Limb (tissue), 2 donors: ENCODE measurements around the gene AFF2.
"Not testable (repeated sequence)": the region's sequence is repeated elsewhere in the genome, so short reads cannot be mapped to it uniquely, and the experiment has no call there.

Experiments used
- DNase-seq, 2 donors: peaks; one replicate each; pipeline ENCODE4 v3.0.0-alpha.2; 2016; ENCODE audit errors: extremely low spot score in 2 of 2

The AFF2 gene

GRCh38 chrX:148633218-148633908, 132.9 kb downstream of the AFF2 start:
- no peak for DNase-seq

GRCh38 chrX:148634591-148634990, 134.2 kb downstream of the AFF2 start:
- no peak for DNase-seq

GRCh38 chrX:148643460-148643859, 143.0 kb downstream of the AFF2 start:
- no peak for DNase-seq

GRCh38 chrX:148647651-148648050, 147.2 kb downstream of the AFF2 start:
- DNase-seq = no peak

GRCh38 chrX:148649145-148649795, 148.9 kb downstream of the AFF2 start:
- no peak for DNase-seq

GRCh38 chrX:148658115-148658730, 157.8 kb downstream of the AFF2 start:
- DNase-seq = no peak

GRCh38 chrX:148659481-148659880, 159.1 kb downstream of the AFF2 start:
- DNase-seq = no peak

GRCh38 chrX:148661035-148661434, 160.6 kb downstream of the AFF2 start:
- DNase-seq = no peak

GRCh38 chrX:148662014-148662413, 161.6 kb downstream of the AFF2 start:
- no peak for DNase-seq

GRCh38 chrX:148664171-148664570, 163.8 kb downstream of the AFF2 start:
- no peak for DNase-seq

GRCh38 chrX:148664995-148665394, 164.6 kb downstream of the AFF2 start:
- no peak for DNase-seq

- DNase-seq = not testable (repeated sequence)
Measured at GRCh38 chrX:148669175-148669574, 168.8 kb downstream of the AFF2 start.

GRCh38 chrX:148670277-148670676, 169.9 kb downstream of the AFF2 start:
- no peak for DNase-seq

GRCh38 chrX:148672517-148672916, 172.1 kb downstream of the AFF2 start:
- peak in 1 of 2 donors; percentile 3 for DNase-seq

GRCh38 chrX:148681605-148682004, 181.2 kb downstream of the AFF2 start:
- no peak for DNase-seq

- no peak for DNase-seq
Measured at GRCh38 chrX:148682206-148682605, 181.8 kb downstream of the AFF2 start.

- no peak for DNase-seq
Measured at GRCh38 chrX:148691456-148691855, 191.0 kb downstream of the AFF2 start.

GRCh38 chrX:148695255-148695654, 194.8 kb downstream of the AFF2 start:
- DNase-seq = no peak

GRCh38 chrX:148698221-148698620, 197.8 kb downstream of the AFF2 start:
- DNase-seq = no peak

GRCh38 chrX:148700021-148700420, 199.6 kb downstream of the AFF2 start:
- no peak for DNase-seq

- DNase-seq = no peak
Measured at GRCh38 chrX:148713981-148714380, 213.6 kb downstream of the AFF2 start.

- no peak for DNase-seq
Measured at GRCh38 chrX:148715361-148715760, 214.9 kb downstream of the AFF2 start.

GRCh38 chrX:148722966-148723365, 222.5 kb downstream of the AFF2 start:
- DNase-seq = no peak
